Gastrocnemius medialis (tissue), 4 donors: Measurements from ENCODE around the gene CFI.

Experiments used
- POLR2A ChIP-seq, 2 donors: fragments of 450-650 bp; IDR thresholded peaks; one replicate each; pipeline ENCODE4 v1.6.1; 2017; ENCODE audit warnings: antibody characterized with exemption in 2 of 2, mild to moderate bottlenecking in 2 of 2, moderate library complexity in 2 of 2
- TF ChIP-seq, protein P1 (sequence below), 5 experiments: fragments of 450-650 bp in 3 of 5; fragments of 200-600 bp in 2 of 5; sonication (generic) in 2 of 5; IDR thresholded peaks in 4 of 5; conservative IDR thresholded peaks in 1 of 5; 1 replicate in 4 of 5; 2 replicates in 1 of 5; pipeline ENCODE4 v1.5.1; 2016 to 2019; ENCODE audit warnings: antibody characterized with exemption in 5 of 5, mild to moderate bottlenecking in 3 of 5, moderate library complexity in 3 of 5

DNA sequence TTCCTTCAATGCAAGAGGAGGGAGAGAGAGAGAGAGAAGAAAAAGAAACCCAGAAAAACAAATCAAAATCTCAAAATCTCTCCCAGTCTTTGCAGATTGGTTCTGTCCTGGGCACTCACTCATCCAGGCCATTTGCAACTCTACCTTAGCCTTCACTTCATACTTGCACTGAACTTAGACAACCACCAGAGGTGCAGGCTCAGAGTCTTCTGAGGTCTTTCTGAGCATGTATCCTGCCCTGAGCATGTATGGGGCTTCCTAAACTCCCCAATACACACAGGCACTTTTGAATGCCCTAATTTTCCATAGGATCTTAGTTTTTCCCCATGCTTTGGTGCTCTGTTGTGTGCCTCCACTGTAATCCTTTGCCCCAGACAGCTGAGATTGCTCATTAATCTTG lies 2.9 kb downstream of the CFI start:
- no peak for TF ChIP-seq POLR2A (IDR thresholded peaks at IDR 0.05)
- TF ChIP-seq, protein P1, sequence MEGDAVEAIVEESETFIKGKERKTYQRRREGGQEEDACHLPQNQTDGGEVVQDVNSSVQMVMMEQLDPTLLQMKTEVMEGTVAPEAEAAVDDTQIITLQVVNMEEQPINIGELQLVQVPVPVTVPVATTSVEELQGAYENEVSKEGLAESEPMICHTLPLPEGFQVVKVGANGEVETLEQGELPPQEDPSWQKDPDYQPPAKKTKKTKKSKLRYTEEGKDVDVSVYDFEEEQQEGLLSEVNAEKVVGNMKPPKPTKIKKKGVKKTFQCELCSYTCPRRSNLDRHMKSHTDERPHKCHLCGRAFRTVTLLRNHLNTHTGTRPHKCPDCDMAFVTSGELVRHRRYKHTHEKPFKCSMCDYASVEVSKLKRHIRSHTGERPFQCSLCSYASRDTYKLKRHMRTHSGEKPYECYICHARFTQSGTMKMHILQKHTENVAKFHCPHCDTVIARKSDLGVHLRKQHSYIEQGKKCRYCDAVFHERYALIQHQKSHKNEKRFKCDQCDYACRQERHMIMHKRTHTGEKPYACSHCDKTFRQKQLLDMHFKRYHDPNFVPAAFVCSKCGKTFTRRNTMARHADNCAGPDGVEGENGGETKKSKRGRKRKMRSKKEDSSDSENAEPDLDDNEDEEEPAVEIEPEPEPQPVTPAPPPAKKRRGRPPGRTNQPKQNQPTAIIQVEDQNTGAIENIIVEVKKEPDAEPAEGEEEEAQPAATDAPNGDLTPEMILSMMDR (IDR thresholded peaks at IDR 0.05 in 4 of 5, conservative IDR thresholded peaks at IDR 0.05 in 1 of 5) = no peak
